ENCODE results near the gene ARHGAP10.
"Not testable (repeated sequence)": the region's sequence is repeated elsewhere in the genome, so short reads cannot be mapped to it uniquely, and the experiment has no call there.

The ARHGAP10 gene

GRCh38 chr4:147854154-147854553, 122.3 kb downstream of the ARHGAP10 start:
- no peak for DNase-seq

- no peak for DNase-seq
Measured at GRCh38 chr4:147855571-147856009, 123.7 kb downstream of the ARHGAP10 start.

- DNase-seq, result no peak
Measured at GRCh38 chr4:147860960-147861359, 129.1 kb downstream of the ARHGAP10 start.

- no peak for DNase-seq
Measured at GRCh38 chr4:147862043-147862692, 130.3 kb downstream of the ARHGAP10 start.

- no peak for DNase-seq
Measured at GRCh38 chr4:147863111-147863747, 131.3 kb downstream of the ARHGAP10 start.

- DNase-seq, result no peak
Measured at GRCh38 chr4:147863808-147864472, 132.1 kb downstream of the ARHGAP10 start.

- DNase-seq, result no peak
Measured at GRCh38 chr4:147864607-147865006, 132.7 kb downstream of the ARHGAP10 start.

GRCh38 chr4:147865926-147866325, 134.0 kb downstream of the ARHGAP10 start:
- no peak for DNase-seq

- DNase-seq, result peak; percentile 95
Measured at GRCh38 chr4:147866532-147867271, 134.8 kb downstream of the ARHGAP10 start.

- no peak for DNase-seq
Measured at GRCh38 chr4:147874109-147874508, 142.2 kb downstream of the ARHGAP10 start.

GRCh38 chr4:147877308-147877771, 145.5 kb downstream of the ARHGAP10 start:
- DNase-seq, result no peak

- DNase-seq, result no peak
Measured at GRCh38 chr4:147879676-147880075, 147.8 kb downstream of the ARHGAP10 start.

- DNase-seq, result no peak
Measured at GRCh38 chr4:147880511-147880910, 148.6 kb downstream of the ARHGAP10 start.

GRCh38 chr4:147884536-147884935, 152.6 kb downstream of the ARHGAP10 start:
- DNase-seq, result no peak

- DNase-seq, result not testable (repeated sequence)
Measured at GRCh38 chr4:147885216-147885615, 153.3 kb downstream of the ARHGAP10 start.

- DNase-seq, result no peak
Measured at GRCh38 chr4:147891476-147892115, 159.7 kb downstream of the ARHGAP10 start.

GRCh38 chr4:147899512-147899911, 167.6 kb downstream of the ARHGAP10 start:
- no peak for DNase-seq

- no peak for DNase-seq
Measured at GRCh38 chr4:147901388-147901787, 169.5 kb downstream of the ARHGAP10 start.

GRCh38 chr4:147901916-147902315, 170.0 kb downstream of the ARHGAP10 start:
- no peak for DNase-seq

GRCh38 chr4:147909225-147909624, 177.3 kb downstream of the ARHGAP10 start:
- no peak for DNase-seq

- no peak for DNase-seq
Measured at GRCh38 chr4:147910315-147910714, 178.4 kb downstream of the ARHGAP10 start.

GRCh38 chr4:147912106-147912505, 180.2 kb downstream of the ARHGAP10 start:
- DNase-seq, result not testable (repeated sequence)

GRCh38 chr4:147913137-147913536, 181.2 kb downstream of the ARHGAP10 start:
- no peak for DNase-seq
